ENCODE data around the gene ARHGEF37. TPM values are rescaled to one million over a fixed set of nuclear protein-coding genes. Genes with fewer than 3 reads are reported as not detected.

Gene ARHGEF37
- total and polyA plus RNA-seq, 2 donors (not counting 1 experiment from before 2014, with no cell fraction given): 0.31 to 5.3 TPM

GRCh38 chr5:149630337-149630736 is 49.0 kb downstream of the ARHGEF37 start:
- H3K79me2 ChIP-seq (ENCODE audit: control insufficient read depth, insufficient read depth, low read length): no peaks in the 10 kb centered on the region
- no peaks in the 10 kb centered on the region for H3K9me3 ChIP-seq (ENCODE audit: control insufficient read depth, insufficient read depth, low read depth, low read length)
- no peak for DNase-seq (ENCODE audit: low read depth in 2 of 2)
- no peak overlapping the region for H3K4me2 ChIP-seq (ENCODE audit: extremely low read depth, insufficient read depth, low read length)
- no peak overlapping the region for H3K4me3 ChIP-seq (replicated peaks in 1 of 4; ENCODE audit: control extremely low read depth in 1 of 4, insufficient read depth in 1 of 4, low read depth in 3 of 4, low read length in 4 of 4)
- no peak for TF ChIP-seq EZH2 (IDR thresholded peaks at IDR 0.05; ENCODE audit: low read length, missing control alignments)
- TF ChIP-seq, protein P1, sequence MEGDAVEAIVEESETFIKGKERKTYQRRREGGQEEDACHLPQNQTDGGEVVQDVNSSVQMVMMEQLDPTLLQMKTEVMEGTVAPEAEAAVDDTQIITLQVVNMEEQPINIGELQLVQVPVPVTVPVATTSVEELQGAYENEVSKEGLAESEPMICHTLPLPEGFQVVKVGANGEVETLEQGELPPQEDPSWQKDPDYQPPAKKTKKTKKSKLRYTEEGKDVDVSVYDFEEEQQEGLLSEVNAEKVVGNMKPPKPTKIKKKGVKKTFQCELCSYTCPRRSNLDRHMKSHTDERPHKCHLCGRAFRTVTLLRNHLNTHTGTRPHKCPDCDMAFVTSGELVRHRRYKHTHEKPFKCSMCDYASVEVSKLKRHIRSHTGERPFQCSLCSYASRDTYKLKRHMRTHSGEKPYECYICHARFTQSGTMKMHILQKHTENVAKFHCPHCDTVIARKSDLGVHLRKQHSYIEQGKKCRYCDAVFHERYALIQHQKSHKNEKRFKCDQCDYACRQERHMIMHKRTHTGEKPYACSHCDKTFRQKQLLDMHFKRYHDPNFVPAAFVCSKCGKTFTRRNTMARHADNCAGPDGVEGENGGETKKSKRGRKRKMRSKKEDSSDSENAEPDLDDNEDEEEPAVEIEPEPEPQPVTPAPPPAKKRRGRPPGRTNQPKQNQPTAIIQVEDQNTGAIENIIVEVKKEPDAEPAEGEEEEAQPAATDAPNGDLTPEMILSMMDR (conservative IDR thresholded peaks at IDR 0.05 in 1 of 2, IDR thresholded peaks at IDR 0.05 in 1 of 2; ENCODE audit: low read depth in 1 of 2, low read length in 2 of 2): no peak
- no peaks in the 10 kb centered on the region for H4K20me1 ChIP-seq (ENCODE audit: control insufficient read depth, extremely low read depth, insufficient read depth, low read length)
- no peak overlapping the region for H2AFZ ChIP-seq (ENCODE audit: low read length)
- H3K4me1 ChIP-seq (ENCODE audit: control insufficient read depth, extremely low read depth, insufficient read depth, low read length): peaks cover 4% of the 10 kb centered on the region
- no peaks in the 10 kb centered on the region for H3K27me3 ChIP-seq (ENCODE audit: control insufficient read depth, insufficient read depth, low read length)
- H3K27ac ChIP-seq (ENCODE audit: insufficient read depth, low read length): no peak overlapping the region
- H3K9ac ChIP-seq (ENCODE audit: insufficient read depth, low read length): no peak overlapping the region
- no peaks in the 10 kb centered on the region for H3K36me3 ChIP-seq (ENCODE audit: control insufficient read depth, insufficient read depth, low read length)

- Histone ChIP-seq H3K9ac (ENCODE audit: insufficient read depth, low read length) (no peak overlapping the region), H3K27ac (ENCODE audit: insufficient read depth, low read length) (no peak overlapping the region), H3K4me2 (ENCODE audit: extremely low read depth, insufficient read depth, low read length) (no peak overlapping the region)
Observed at GRCh38 chr5:149631506-149631905, 50.2 kb downstream of the ARHGEF37 start.

GRCh38 chr5:149632311-149633251 is 51.3 kb downstream of the ARHGEF37 start:
- H3K9ac ChIP-seq (ENCODE audit: insufficient read depth, low read length): no peak overlapping the region

More at GRCh38 chr5:149631506-149631905, 50.2 kb downstream of the ARHGEF37 start:
- Histone ChIP-seq H3K79me2 (ENCODE audit: control insufficient read depth, insufficient read depth, low read length) (no peaks in the 10 kb centered on the region), H3K36me3 (ENCODE audit: control insufficient read depth, insufficient read depth, low read length) (no peaks in the 10 kb centered on the region), H3K4me3 (replicated peaks in 1 of 4; ENCODE audit: control extremely low read depth in 1 of 4, insufficient read depth in 1 of 4, low read depth in 3 of 4, low read length in 4 of 4) (no peak overlapping the region), H3K27me3 (ENCODE audit: control insufficient read depth, insufficient read depth, low read length) (no peaks in the 10 kb centered on the region), H3K4me1 (ENCODE audit: control insufficient read depth, extremely low read depth, insufficient read depth, low read length) (peaks cover 4% of the 10 kb centered on the region), H3K9me3 (ENCODE audit: control insufficient read depth, insufficient read depth, low read depth, low read length) (no peaks in the 10 kb centered on the region), H2AFZ (ENCODE audit: low read length) (no peak overlapping the region), H4K20me1 (ENCODE audit: control insufficient read depth, extremely low read depth, insufficient read depth, low read length) (no peaks in the 10 kb centered on the region)
- TF ChIP-seq, protein P1 (conservative IDR thresholded peaks at IDR 0.05 in 1 of 2, IDR thresholded peaks at IDR 0.05 in 1 of 2; ENCODE audit: low read depth in 1 of 2, low read length in 2 of 2): no peak
- TF ChIP-seq EZH2 (IDR thresholded peaks at IDR 0.05; ENCODE audit: low read length, missing control alignments): no peak
- no peak for DNase-seq (ENCODE audit: low read depth in 2 of 2)

More at GRCh38 chr5:149632311-149633251, 51.3 kb downstream of the ARHGEF37 start:
- H3K27me3 ChIP-seq (ENCODE audit: control insufficient read depth, insufficient read depth, low read length): no peaks in the 10 kb centered on the region
- no peaks in the 10 kb centered on the region for H3K9me3 ChIP-seq (ENCODE audit: control insufficient read depth, insufficient read depth, low read depth, low read length)
- peak; percentile 45 to 95 for DNase-seq (ENCODE audit: low read depth in 2 of 2)
- peaks cover 4% of the 10 kb centered on the region for H3K4me1 ChIP-seq (ENCODE audit: control insufficient read depth, extremely low read depth, insufficient read depth, low read length)
- no peaks in the 10 kb centered on the region for H3K36me3 ChIP-seq (ENCODE audit: control insufficient read depth, insufficient read depth, low read length)
- H2AFZ ChIP-seq (ENCODE audit: low read length): no peak overlapping the region
- no peaks in the 10 kb centered on the region for H4K20me1 ChIP-seq (ENCODE audit: control insufficient read depth, extremely low read depth, insufficient read depth, low read length)
- no peak overlapping the region for H3K27ac ChIP-seq (ENCODE audit: insufficient read depth, low read length)
- no peak for TF ChIP-seq EZH2 (IDR thresholded peaks at IDR 0.05; ENCODE audit: low read length, missing control alignments)
- TF ChIP-seq, protein P1 (conservative IDR thresholded peaks at IDR 0.05 in 1 of 2, IDR thresholded peaks at IDR 0.05 in 1 of 2; ENCODE audit: low read depth in 1 of 2, low read length in 2 of 2): no peak
- no peaks in the 10 kb centered on the region for H3K79me2 ChIP-seq (ENCODE audit: control insufficient read depth, insufficient read depth, low read length)
- H3K4me2 ChIP-seq (ENCODE audit: extremely low read depth, insufficient read depth, low read length): no peak overlapping the region
- H3K4me3 ChIP-seq (replicated peaks in 1 of 4; ENCODE audit: control extremely low read depth in 1 of 4, insufficient read depth in 1 of 4, low read depth in 3 of 4, low read length in 4 of 4): no peak overlapping the region

Measured in fibroblast of lung (primary cell).